HG02870 (cell line): ENCODE results near the gene MBLAC2.

Experiments used
- ATAC-seq: cut with Tn5 transposase; IDR thresholded peaks from one replicate; pipeline ENCODE4 v1.9.1; 2021; ENCODE audit warnings: mild to moderate bottlenecking, moderate library complexity; ENCODE audit not compliant: unreplicated experiment

MBLAC2 gene

DNA sequence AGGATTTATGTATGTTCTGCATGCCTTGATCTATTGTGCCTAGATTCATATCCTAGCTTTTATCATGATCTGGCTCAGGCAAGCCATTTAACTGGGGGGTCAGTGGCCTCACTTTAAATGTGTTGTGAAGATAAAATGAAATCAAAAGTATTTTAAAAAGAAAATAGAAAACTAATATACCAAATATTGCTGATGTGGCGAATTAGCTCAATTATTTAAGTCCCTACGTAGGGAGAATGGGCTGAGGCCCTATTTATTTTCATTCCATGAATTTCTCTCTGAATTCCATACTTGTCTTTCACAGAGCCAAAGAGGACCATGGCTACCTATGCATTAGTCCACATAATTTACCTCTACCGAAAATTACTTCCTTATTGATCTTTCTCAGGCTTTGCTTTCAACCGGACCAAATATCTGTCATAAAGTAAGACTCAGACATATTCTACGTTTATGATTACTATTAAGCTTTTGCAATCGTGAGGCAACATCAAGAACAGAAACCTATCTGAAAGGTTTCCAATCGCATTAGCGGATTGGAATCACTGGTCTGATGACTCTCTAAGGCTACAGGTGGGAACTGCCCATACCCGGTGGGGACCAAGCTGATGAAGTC, 1.7 kb downstream of the MBLAC2 start:
- ATAC-seq = peak; percentile 6

DNA sequence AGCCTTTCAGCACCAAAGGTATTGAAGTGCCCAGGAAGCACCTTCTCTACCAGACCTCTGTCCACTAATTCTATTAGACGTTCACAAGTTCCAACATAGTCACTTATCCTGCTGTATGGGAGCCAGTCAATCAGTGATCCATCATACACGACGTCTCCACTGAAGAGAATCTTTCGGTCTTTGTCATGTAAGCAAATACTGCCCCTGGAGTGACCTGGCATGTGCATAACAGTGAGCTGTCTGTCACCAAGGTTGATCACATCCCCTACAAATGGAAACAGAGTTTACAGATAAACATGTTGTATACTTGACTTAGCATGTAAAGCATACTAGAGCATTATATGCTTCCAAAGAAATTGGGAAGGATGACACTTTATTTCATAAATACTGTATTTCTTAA, 13.3 kb downstream of the MBLAC2 start:
- no peak for ATAC-seq

DNA sequence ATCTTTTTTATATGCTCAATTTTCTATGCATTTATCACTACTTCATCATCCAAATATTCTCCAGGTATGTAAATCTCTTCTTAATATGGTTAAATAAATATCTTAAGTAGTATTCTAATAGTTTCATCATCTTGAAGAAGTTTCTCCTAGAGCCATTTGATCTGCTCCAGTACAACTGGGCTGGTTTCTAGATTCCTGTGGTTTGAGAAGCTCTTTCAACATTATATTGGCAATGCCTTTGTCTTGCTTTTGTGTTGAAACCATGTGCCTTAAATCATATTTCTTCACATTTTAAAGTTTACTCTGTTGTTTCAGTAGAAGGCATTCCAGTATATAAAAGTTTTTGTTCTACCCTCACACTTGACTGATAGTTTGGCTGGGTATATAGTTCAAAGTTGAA, 27.6 kb downstream of the MBLAC2 start:
- no peak for ATAC-seq

DNA sequence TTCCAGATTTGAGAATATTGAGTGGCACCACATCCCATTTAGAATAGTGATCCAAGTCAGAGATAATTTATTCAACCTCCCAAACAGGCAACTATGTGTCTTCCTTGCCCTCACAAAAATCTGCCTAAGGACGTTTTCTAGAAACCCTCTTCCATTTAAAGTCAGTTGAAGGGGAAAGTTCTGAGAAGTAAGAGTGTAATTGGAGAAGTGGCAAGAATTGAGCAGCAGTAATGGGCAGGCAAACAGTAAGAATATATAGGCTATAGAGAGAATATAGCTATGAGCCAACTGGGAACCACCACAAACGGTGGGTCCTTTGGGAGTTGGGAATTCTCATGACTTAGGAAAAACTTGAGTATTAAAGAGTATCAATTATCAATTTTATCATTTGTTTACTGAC, 33.9 kb downstream of the MBLAC2 start:
- ATAC-seq = no peak

DNA sequence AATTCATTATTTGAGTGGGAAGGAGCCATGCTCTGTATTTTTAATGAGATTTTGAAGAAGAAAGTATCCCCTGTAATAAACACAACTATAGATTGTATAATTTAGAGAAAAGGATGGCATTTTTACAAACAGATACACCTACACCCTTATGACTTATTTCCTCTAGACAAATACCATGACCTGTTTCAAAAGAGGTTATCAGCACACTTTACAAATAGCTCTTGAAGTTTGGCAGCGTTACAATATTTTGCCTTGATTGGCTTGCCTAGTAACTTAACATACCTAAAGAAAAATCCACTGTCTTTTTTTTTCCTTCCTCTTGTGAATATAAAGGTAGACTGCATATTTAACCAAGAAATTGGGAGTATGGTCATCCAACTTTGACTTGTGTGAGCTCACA, 36.5 kb downstream of the MBLAC2 start:
- ATAC-seq = no peak

DNA sequence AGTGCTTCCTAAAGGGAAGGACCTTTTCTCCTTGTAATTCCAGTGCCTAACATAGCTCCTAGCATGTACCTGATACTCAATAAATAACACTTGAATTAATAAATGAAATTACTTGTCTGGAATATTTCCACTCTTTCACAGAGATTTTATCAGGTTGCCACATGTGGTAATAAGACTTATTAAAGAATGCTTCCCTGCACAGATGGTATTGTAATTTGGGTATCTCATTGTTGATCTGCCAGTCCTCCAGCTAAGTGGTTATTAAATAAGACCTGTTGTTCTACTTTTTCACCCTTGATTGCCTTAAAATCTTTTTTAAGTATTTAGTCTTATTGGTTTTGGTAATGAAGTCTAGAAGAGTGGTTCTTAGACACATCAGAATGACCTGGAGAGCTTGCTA, 36.9 kb downstream of the MBLAC2 start:
- no peak for ATAC-seq

DNA sequence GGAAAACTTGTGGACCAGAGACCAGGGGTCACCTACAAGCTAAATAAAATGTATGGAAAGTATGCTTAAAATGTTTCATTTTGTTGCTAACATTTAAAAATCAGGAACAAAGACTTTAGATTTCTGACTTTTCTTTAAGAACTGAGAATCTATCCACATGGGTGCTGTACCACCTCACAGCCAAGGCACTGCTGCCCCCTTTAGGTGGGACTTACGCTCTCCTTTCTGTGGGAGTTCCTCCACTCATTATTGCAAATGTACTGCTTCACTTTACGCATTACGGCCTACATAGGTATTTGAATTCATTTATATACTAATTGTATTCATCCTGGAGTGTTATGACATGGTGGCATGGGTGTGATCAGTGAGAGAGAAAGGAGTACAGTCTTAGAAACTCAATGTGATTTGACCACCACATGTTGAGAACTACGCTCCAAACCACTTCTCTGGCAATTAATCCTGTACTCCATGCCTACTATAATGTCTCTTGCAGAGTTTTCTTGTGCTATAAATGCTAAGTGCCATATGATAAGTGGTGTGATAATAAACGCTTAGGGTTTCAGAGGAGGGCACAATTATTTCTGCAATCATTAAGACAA, 40.4 kb downstream of the MBLAC2 start:
- no peak for ATAC-seq

DNA sequence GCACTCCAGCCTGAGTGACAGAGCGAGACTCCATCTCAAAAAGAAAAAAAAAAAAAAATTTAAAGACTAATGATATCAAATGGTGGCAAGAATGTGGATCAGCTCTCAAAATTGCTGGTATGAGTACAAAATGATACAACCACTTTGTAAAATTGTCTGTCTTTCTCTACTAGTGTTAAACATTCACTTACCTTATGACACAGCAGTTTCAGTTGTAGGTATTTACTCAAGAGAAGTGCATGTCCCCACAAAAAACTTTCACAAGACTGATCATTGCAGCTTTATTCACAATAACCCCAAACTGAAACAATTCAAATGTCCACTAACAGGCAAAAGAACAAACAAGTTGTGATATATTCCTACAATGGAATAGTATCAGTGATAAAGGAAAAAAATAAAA, 50.3 kb downstream of the MBLAC2 start:
- ATAC-seq = peak; percentile 79

DNA sequence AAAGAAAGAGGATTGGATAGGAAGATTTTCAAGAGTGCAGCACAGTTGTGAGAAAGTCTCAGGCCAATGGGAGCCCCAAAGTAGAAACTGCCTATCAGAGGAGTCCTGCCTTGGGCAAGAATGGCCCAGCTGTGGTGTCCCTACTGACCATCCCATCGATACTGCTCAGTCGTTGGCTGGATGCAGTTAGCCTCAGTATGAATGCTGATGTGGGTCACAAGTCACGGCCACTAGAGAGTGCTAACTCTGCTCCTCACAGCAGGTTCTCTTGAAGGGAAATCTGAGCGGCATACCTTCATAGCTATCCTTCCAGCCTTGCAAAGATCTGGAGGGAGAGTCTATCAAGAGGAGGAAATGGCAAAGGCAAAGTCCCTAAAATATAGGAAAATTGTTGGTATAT, 53.4 kb downstream of the MBLAC2 start:
- ATAC-seq = no peak

DNA sequence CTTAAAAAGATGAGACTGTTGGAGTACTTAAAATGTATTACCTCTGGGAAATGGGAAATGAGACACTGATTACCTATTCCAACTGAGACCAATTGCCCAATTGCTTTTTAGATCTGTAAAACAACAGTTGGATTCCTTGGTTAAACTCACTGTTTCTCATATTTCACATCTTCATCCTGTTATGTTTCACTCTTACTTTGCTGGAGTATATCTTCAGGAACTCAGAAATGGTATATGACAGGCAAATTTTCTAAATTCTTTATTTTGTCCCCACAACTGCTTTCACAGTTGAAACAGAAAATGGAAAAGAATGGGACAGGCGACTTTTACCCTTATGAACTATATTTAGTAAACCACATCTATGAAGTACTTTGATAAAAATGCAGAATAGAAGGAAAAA, 56.4 kb downstream of the MBLAC2 start:
- no peak for ATAC-seq

DNA sequence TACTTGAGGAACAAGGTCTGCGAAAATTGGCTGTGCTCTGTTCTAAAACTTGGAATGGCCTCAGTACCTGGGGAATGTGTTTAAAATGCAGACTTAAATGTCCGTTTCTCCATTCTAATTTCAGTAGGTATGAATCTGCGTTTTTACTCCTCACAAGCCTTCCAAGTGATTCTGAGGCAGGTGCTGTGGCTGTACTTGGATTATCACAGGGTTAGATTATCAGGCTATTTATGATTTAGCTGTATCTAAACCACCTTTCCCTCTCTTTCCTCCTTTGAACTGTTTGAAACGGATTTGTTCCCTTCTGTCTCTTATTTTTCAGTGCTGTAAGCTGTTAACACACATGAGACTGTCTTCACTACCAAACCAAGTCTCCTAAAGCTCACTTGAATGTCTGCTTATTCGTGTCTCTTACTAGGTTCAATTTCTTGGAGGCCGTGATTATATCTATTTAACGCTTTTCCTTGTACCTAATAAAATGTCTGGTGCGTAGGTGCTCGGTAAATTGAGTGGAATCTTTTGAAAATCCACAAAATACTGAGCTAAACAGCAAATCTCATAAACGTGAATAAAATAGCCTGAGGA, 64.3 kb downstream of the MBLAC2 start:
- no peak for ATAC-seq

DNA sequence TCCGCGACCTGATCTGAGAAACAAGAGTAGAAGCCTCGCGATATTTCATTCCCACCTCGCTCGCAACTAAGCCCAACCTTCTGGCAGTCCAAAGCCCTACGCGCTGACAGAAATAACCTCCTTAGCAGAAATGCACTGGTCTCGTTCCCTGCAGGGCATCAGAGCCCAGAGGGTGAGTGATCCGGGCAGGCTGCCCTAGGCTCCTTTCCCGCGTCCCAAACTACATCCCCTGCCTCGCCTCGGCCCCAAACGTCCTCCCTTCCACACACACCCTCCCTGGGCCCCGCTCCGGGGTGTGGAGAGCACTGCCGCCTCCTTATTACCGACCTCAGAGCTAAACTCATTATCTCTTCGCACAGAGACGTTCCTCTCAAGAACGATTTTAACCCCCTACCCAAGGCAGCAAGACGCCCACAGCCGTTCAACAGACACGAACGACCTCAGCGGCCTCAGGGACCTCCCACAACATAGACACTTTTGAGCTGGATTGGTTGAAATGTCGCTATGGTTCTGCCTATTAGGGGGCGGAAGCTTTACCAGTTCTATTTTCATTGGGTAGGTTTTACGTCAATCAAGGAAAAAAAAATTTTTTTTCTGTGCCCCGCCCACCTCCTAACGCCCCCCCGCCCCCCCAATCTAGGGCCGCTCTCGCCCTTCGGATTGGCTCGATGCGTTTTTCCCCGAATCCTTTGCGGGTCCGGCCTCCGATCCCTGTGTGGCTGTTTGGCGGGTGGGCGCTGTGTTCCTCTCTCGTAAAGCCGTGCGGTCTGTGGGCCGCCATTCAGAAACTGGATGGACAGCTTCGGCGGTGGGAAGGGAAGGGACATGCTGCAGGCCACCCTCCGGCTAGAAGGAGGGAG, 65.0 kb downstream of the MBLAC2 start, which contains the start of gene CETN3:
TSS of gene CETN3 (minus strand) at position 439 of the 860 bp plus-strand sequence. CDS start at position 344, 95 bp downstream.
- ATAC-seq = peak; percentile 93

DNA sequence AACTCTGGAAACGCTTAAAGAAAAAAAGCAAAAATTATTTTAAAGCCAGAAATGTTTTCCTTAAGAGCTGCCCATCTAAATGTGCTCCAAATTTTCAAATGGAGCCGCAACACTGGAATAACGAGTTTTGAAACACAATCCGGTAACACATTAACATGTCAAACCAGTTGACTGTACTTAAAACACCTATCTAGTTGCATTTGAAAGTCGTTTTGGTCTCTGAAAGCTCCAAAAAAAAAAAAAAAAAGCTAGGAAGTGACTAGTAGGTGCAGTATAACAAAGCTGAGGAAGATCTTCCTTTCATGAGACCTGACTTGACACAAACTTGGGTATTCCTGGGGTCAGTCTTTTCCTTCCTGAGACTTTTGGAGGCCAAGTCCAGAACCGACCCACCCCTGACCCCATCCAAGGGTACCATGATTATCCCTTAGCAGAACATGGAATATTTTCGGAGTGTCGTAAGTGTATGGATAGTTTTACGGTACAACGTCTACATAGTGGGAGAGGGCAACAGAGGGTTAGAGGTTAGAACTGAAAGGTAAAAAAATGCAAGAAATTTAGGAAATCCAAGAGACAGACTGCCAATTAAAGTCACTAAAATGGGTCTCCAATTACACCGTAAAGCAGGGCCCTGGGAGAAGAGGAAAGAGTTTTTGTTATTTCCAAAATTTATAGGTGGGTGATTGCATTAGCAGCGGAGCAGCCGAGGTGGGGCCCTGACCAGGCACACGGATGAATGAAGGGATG, 65.8 kb downstream of the MBLAC2 start:
- no peak for ATAC-seq
